Stimulated activated CD8-positive, alpha-beta memory T cell treated with anti-CD3 and anti-CD28 coated beads, Interleukin-15, amount 100 ng/mL, for 1 hour (primary cell): ENCODE data around the gene DEAF1.
"Not testable (repeated sequence)": the region's sequence is repeated elsewhere in the genome, so short reads cannot be mapped to it uniquely, and the experiment has no call there.

Experiments used
- DNase-seq: peaks from one replicate; pipeline ENCODE4 v3.0.0-alpha.2; 2020; ENCODE audit warnings: low read depth

Gene DEAF1

DNA sequence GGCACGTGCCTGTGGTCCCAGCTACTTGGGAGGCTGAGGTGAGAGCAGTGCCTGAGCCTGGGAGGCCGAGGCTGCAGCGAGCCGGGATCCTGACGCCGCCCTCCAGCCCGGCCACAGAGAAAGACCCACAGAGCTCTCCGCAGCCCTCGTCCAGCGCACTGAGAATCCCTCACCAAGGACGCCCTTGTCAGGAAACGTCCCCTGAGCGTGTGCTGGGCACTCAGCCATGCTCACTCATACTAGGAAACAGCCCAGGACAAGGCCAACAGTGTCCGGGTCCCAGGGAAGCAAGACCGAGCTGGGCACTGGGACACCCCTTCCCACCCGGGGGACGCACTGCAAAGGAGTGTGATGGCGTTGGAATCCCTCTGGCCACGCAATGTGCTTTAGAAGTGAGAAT, 14.5 kb downstream of the DEAF1 start:
- no peak for DNase-seq

GRCh38 chr11:679271-680207, 15.5 kb downstream of the DEAF1 start:
- no peak for DNase-seq

DNA sequence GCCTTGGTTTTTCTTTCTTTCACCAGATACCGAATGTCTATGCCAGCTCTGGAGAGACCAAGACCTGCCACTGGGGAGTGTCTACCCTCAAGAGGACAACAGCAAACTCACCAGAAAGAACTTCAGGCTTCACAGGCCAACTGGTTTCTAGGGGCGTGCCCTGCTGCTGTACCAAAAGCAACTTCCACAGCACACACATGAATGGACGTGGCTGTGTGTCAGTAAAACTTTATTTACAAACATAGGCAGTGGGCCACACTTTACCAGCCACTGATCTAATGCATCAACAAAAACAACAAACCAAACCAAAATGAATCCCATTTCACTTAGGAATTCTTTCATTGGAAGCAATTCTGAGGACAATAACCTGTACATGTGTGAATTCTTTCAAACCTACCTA, 16.7 kb downstream of the DEAF1 start:
- DNase-seq, result no peak

DNA sequence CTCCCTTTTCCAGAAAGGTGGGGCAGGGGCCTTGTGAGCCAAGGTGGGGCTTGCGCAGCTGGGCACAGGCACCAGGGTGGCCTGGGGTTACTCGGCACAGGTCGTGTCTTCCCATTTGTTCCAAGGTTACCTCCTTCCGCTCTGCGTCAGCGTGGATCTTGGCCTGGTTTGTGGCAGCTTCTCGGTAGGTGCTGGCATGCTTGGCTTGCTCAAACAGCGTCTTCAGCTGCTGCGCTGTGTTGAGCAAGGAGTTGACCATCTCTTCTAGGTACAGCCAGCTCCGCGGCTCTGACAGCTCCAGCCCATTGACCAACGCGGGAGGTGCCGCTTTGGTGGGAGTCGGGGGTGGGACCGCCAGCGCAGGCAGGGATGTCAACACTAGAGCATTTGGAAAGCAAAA, 20.6 kb downstream of the DEAF1 start:
- no peak for DNase-seq

DNA sequence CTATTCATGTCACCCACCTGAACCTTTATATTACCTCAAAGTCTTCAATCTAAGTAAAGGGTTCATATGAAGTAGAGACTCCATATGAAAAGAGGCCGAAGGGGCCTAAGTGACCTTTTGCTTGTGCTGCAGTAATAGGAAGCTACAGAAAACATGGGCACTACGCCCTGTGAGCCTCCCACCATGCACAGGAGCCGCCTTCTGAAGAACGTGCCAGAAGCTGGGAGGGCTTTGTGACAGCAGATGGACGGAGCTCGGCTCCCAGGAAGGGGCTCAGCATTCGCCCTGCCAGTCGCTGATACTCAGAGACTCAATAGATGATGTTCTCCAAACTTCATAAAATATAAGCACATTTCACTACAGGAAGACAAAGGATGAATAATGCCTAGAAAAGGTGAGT, 21.2 kb downstream of the DEAF1 start:
- DNase-seq, result no peak

- no peak for DNase-seq
Observed at GRCh38 chr11:665704-666281, 29.2 kb downstream of the DEAF1 start.

DNA sequence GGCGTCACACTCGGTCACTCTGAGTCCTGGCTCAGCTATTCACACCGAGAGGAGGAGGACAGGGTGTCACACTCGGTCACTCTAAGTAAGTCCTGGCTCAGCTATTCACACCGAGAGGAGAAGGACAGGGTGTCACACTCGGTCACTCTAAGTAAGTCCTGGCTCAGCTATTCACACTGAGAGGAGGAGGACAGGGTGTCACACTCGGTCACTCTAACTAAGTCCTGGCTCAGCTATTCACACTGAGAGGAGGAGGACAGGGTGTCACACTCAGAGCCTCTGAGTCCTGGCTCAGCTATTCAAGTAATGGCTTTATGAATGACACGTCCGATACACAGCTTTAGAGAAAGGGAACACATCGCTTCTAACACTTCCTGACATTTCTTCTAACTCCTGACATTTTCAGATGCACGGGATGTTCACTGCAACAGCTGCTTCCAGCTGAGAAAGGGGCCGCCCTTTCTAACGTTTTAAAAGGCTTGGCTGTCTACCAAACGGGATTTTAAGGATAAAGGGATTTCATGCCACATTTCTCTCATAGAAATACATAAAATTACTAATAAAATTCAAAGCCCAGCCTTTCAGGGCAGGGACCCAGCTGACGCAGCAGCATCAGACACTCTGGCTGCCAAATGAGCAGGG, 29.8 kb downstream of the DEAF1 start:
- DNase-seq, result no peak

DNA sequence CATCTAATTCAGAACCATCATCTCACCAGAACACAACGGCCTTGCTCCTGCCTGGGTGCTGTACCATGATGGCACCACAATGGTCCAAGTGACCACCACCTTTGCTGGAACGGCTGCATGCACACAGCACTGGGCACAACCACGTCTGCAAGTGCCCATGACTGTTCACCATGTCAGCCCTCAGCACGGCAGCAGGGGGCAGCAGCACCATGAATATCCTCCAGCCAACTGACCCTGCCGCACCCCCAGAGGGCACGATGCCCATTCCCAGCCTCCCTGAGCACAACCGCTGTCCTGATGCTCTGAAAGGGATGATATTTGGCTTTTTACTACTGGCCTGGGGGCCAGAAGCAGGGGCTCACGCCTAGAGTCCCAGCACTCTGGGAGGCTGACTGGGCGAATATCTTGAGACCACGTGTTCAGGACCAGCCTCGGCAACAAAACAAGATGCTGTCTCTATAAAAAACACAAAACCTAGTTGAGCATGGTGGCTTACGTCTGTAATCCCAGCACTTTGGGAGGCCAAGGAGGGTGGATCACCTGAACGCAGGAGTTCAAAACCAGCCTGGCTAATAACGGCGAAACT, 32.2 kb downstream of the DEAF1 start:
- DNase-seq, result no peak

GRCh38 chr11:660681-661444, 34.2 kb downstream of the DEAF1 start:
- DNase-seq, result no peak

DNA sequence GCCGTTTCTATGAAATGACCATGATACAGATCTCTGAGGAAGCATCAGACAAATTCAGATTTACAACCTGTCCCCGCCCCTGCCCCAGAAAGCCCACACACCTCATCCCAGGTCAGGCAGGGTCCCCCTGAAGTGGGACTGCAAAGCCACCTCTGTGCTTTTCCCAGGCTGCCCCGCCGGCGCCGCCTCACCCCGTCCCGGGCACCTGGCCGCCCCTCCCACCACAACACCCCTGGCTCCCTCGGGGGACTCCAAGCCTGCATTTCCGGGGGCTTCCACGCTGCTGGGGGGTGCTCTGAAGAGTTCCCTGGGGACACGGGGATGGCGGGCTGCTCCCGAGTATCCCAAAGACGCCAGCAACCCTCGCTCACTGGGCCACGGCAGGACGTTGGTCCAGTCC, 34.7 kb downstream of the DEAF1 start:
- no peak for DNase-seq

DNA sequence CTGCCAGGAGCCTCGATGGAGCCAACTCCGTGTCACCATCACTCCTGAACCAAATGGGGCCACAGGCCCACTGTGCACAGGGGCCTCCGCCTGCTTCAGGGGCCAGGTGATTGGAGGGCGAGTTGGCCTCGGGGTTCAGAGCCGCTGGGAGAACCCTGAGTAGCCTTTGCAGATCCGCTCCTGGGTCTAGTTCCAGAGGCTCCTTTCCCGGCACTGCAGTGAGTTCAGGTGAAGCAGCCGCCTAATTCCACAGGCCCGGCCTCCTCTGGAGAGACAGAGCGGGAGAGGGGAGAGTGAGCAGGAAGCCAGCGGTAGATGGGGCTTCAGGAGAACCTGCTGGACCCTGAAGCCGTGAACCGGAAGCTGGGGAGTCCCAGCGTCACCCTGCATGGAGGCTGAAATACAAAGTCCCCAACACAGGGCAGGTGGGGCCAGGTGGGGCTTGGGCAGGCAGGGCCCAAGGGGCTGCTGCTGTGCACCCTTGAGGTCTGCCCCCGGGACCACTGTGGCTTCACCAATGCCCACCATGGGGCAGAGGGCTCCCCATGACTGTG, 35.4 kb downstream of the DEAF1 start:
- no peak for DNase-seq

DNA sequence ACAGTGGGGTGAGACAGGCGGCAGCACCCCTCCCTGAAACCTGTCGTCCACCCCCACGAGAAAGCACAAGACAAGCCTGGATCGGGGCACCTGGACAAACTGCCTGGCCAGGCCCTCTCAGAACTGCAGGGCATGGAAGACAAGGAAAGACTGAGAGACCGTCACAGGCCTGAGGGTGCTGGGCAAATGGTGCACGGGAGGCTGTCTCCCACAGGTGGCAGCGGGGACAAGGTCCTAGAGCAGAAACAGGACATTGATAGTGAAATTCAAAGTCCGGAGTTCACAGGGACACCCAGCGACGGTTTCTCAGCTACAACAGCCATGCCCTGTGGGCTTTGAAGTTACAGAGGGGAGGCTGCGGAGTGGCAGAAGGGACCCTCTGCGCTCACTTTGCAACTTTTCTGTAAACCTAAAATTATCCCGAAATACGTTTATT, 37.3 kb downstream of the DEAF1 start:
- no peak for DNase-seq

GRCh38 chr11:656866-657265, 38.2 kb downstream of the DEAF1 start:
- no peak for DNase-seq

- DNase-seq, result no peak
Observed at GRCh38 chr11:656426-656825, 38.6 kb downstream of the DEAF1 start.

GRCh38 chr11:655036-655726, 39.8 kb downstream of the DEAF1 start:
- DNase-seq, result no peak

GRCh38 chr11:654444-654843, 40.6 kb downstream of the DEAF1 start:
- DNase-seq, result not testable (repeated sequence)

DNA sequence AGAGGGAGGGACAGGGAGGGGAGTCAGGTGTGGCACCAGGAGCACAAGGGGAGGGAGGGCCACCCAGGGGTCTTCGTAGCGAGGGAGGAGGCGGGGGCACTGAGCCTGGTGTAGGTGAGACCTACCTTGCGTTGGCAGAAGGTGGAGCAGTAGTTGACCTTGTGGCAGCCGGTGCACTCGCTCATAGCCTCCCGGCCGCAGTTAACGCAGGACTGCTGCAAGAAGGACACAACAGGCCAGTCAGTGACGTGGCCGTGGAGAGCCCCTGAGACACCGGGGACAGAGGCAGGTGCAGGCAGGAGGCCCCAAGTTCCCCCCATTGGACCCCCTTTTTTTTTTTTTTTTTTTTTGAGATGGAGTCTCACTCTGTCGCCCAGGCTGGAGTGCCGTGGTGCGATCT, 41.2 kb downstream of the DEAF1 start:
- no peak for DNase-seq

DNA sequence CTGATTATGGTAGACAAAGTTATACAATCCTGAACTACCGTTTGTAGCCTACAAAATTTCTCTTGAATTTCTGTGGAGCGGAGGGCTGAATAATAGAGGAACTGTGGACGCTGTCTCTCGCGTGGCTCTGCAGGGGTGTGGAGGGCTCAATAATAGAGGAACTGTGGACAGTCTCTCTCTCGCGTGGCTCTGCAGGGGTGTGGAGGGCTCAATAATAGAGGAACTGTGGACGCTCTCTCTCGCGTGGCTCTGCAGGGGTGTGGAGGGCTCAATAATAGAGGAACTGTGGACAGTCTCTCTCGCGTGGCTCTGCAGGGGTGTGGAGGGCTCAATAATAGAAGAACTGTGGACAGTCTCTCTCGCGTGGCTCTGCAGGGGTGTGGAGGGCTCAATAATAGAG, 41.9 kb downstream of the DEAF1 start:
- not testable (repeated sequence) for DNase-seq

DNA sequence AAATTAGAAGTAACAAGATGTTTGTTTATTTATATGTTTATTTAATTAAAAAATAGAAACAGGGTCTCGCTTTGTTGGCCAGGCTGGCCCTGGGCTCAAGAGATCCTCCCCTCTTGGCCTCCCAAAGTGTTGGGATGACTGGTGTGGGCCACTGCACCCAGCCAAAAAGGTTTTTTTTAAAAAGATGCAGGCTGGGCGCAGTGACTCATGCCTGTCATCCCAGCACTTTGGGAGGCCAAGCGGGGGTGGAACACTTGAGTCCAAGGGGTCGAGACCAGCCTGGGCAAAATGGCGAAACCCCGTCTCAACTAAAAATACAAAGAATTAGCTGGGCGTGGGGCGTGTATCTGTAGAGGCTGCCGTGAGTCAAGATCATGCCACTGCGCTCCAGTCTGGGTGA, 44.5 kb downstream of the DEAF1 start:
- DNase-seq, result no peak

- DNase-seq, result not testable (repeated sequence)
Observed at GRCh38 chr11:647672-648158, 47.3 kb downstream of the DEAF1 start.

- DNase-seq, result no peak
Observed at GRCh38 chr11:646214-646613, 48.8 kb downstream of the DEAF1 start.
